ENCODE results near the gene RABGAP1L. TPM values are rescaled to one million over a fixed set of nuclear protein-coding genes. Genes with fewer than 3 reads are reported as not detected.
"Not testable (repeated sequence)": the region's sequence is repeated elsewhere in the genome, so short reads cannot be mapped to it uniquely, and the experiment has no call there.

RABGAP1L gene
- polyA plus RNA-seq, 3 donors = 35.2 to 75.3 (median 63.3) TPM

- Histone ChIP-seq H3K4me3 (replicated peaks in 1 of 3; ENCODE audit: low read depth in 2 of 3, low read length in 3 of 3) (no peak overlapping the region), H3K27ac (ENCODE audit: low read depth in 1 of 2, low read length in 2 of 2) (no peak overlapping the region), H3K36me3 (replicated peaks in 1 of 2; ENCODE audit: control insufficient read depth in 1 of 2, insufficient read depth in 2 of 2, low read length in 2 of 2) (no peaks in the 10 kb centered on the region), H2AFZ (ENCODE audit: insufficient read depth, low read depth, low read length, poor library complexity, severe bottlenecking) (no peak overlapping the region), H3K4me2 (replicated peaks; ENCODE audit: extremely low read depth, low read length, poor library complexity, severe bottlenecking) (no peak overlapping the region), H3K27me3 (ENCODE audit: control insufficient read depth in 2 of 2, insufficient read depth in 2 of 2, low read length in 2 of 2) (no peaks in the 10 kb centered on the region), H3K9ac (ENCODE audit: insufficient read depth, low read length, poor library complexity, severe bottlenecking) (no peak overlapping the region), H3K9me3 (replicated peaks in 1 of 2; ENCODE audit: control insufficient read depth in 1 of 2, insufficient read depth in 1 of 2, low read length in 2 of 2) (peaks cover 22 to 24% of the 10 kb centered on the region in 2 donors), H3K4me1 (ENCODE audit: control insufficient read depth in 1 of 2, insufficient read depth in 2 of 2, low read length in 2 of 2) (no peaks in the 10 kb centered on the region), H4K20me1 (ENCODE audit: insufficient read depth, low read length) (no peaks in the 10 kb centered on the region), H3K79me2 (ENCODE audit: insufficient read depth, low read length) (no peaks in the 10 kb centered on the region)
- intact Hi-C loops (cut with micrococcal nuclease) = no loop called here
- TF ChIP-seq, protein P1, sequence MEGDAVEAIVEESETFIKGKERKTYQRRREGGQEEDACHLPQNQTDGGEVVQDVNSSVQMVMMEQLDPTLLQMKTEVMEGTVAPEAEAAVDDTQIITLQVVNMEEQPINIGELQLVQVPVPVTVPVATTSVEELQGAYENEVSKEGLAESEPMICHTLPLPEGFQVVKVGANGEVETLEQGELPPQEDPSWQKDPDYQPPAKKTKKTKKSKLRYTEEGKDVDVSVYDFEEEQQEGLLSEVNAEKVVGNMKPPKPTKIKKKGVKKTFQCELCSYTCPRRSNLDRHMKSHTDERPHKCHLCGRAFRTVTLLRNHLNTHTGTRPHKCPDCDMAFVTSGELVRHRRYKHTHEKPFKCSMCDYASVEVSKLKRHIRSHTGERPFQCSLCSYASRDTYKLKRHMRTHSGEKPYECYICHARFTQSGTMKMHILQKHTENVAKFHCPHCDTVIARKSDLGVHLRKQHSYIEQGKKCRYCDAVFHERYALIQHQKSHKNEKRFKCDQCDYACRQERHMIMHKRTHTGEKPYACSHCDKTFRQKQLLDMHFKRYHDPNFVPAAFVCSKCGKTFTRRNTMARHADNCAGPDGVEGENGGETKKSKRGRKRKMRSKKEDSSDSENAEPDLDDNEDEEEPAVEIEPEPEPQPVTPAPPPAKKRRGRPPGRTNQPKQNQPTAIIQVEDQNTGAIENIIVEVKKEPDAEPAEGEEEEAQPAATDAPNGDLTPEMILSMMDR (IDR thresholded peaks at IDR 0.05) = no peak
- H3K9me3 Mint-ChIP-seq = peaks cover 16 to 30% (median 22%) of the 10 kb centered on the region in 7 donors
- H3K27ac Mint-ChIP-seq = no peak overlapping the region
- H3K36me3 Mint-ChIP-seq = peaks cover 0 to 3% of the 10 kb centered on the region in 2 donors
- no peaks in the 10 kb centered on the region for H3K27me3 Mint-ChIP-seq (ENCODE audit: low read depth in 3 of 3)
- DNase-seq = no peak
- no peak overlapping the region for H3K4me3 Mint-ChIP-seq
- peaks cover 1% of the 10 kb centered on the region for H3K4me1 Mint-ChIP-seq
- no CpG with 5 or more reads among the region's 1 CpG for WGBS (ENCODE audit: insufficient coverage)
These were observed 413.5 kb downstream of the RABGAP1L start for GRCh38 chr1:174572771-174573170.

DNA sequence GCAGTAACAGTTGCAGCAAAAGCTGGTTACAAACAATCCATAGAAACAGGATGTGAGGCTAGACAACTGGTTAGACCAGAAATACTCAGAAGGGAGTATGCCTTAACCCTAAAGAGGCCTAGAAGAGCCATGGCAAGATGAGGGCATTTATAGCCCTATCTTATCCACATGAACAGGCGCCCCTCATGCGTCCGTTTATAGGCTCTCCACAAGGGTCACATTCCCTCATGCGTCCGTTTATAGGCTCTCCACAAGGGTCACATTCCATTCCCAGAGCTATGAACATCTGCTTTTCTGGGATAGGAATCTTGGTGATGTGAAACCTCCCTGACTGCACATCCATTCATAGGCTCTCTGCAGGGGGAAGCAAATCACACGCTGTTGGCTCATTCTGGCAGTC lies 416.8 kb downstream of the RABGAP1L start:
- H3K4me3 Mint-ChIP-seq; intact Hi-C loops (cut with micrococcal nuclease); H3K4me2 ChIP-seq (replicated peaks; ENCODE audit: extremely low read depth, low read length, poor library complexity, severe bottlenecking); DNase-seq; H3K27ac Mint-ChIP-seq; H3K4me1 Mint-ChIP-seq; H3K9ac ChIP-seq (ENCODE audit: insufficient read depth, low read length, poor library complexity, severe bottlenecking); H3K79me2 ChIP-seq (ENCODE audit: insufficient read depth, low read length); H3K27ac ChIP-seq (ENCODE audit: low read depth in 1 of 2, low read length in 2 of 2); H2AFZ ChIP-seq (ENCODE audit: insufficient read depth, low read depth, low read length, poor library complexity, severe bottlenecking); H3K27me3 Mint-ChIP-seq (ENCODE audit: low read depth in 3 of 3); H3K4me3 ChIP-seq (replicated peaks in 1 of 3; ENCODE audit: low read depth in 2 of 3, low read length in 3 of 3); H3K27me3 ChIP-seq (ENCODE audit: control insufficient read depth in 2 of 2, insufficient read depth in 2 of 2, low read length in 2 of 2); H3K36me3 ChIP-seq (replicated peaks in 1 of 2; ENCODE audit: control insufficient read depth in 1 of 2, insufficient read depth in 2 of 2, low read length in 2 of 2); H3K36me3 Mint-ChIP-seq; H4K20me1 ChIP-seq (ENCODE audit: insufficient read depth, low read length); H3K4me1 ChIP-seq (ENCODE audit: control insufficient read depth in 1 of 2, insufficient read depth in 2 of 2, low read length in 2 of 2): not testable (repeated sequence)
- peaks cover 13 to 37% (median 23%) of the 10 kb centered on the region in 7 donors for H3K9me3 Mint-ChIP-seq
- H3K9me3 ChIP-seq (replicated peaks in 1 of 2; ENCODE audit: control insufficient read depth in 1 of 2, insufficient read depth in 1 of 2, low read length in 2 of 2) = peaks cover 24 to 26% of the 10 kb centered on the region in 2 donors
- WGBS (ENCODE audit: insufficient coverage) = 100% methylated on average over 2 of the region's 6 CpGs

All from CD14-positive monocyte (primary cell).